Spleen (tissue), 7 donors: Measurements from ENCODE around the gene MRPS18A.

Experiments
- CTCF ChIP-seq, 11 experiments: fragments of 200-600 bp in 7 of 11; fragments of 450-650 bp in 4 of 11; sonication (generic) in 4 of 11; IDR thresholded peaks in 8 of 11; conservative IDR thresholded peaks in 3 of 11; 1 replicate in 7 of 11; 2 replicates in 4 of 11; pipeline versions ENCODE4 v1.4.0 to v1.8.0; 2016 to 2021; ENCODE audit warnings: antibody characterized with exemption in 11 of 11, inconsistent platforms in 4 of 11, mild to moderate bottlenecking in 1 of 11
- POLR2A ChIP-seq, 3 donors: fragments of 450-650 bp; IDR thresholded peaks; one replicate each; pipeline ENCODE4 v1.5.1; 2017; ENCODE audit warnings: antibody characterized with exemption in 3 of 3, mild to moderate bottlenecking in 1 of 3
- POLR2AphosphoS5 ChIP-seq, 3 donors: sonication (generic); formaldehyde crosslinking; IDR thresholded peaks; one replicate each; pipeline ENCODE4 v1.5.1; 2017; ENCODE audit warnings: antibody characterized with exemption in 3 of 3
- donor health status: DM: no; HTN: no; CAD: no; lungs with moderate emphysema.
- donor health status: DM: no; HTN: no; CAD: no.
- donor health status: DM: no; HTN: no; CAD: no.

GRCh38 chr6:43648248-43648647, 39.3 kb downstream of the MRPS18A start:
- no peak for TF ChIP-seq CTCF (IDR thresholded peaks at IDR 0.05 in 8 of 11, conservative IDR thresholded peaks at IDR 0.05 in 3 of 11)
- TF ChIP-seq POLR2A (IDR thresholded peaks at IDR 0.05): no peak
- TF ChIP-seq POLR2AphosphoS5 (IDR thresholded peaks at IDR 0.05): no peak
